Brain pericyte (primary cell): ENCODE results near the gene COMT.
"Not testable (repeated sequence)": the region's sequence is repeated elsewhere in the genome, so short reads cannot be mapped to it uniquely, and the experiment has no call there.

Source experiments
- DNase-seq: peaks from one replicate; pipeline ENCODE4 v3.0.0-alpha.2; 2012; ENCODE audit warnings: low read depth, low spot score

Gene COMT

DNA sequence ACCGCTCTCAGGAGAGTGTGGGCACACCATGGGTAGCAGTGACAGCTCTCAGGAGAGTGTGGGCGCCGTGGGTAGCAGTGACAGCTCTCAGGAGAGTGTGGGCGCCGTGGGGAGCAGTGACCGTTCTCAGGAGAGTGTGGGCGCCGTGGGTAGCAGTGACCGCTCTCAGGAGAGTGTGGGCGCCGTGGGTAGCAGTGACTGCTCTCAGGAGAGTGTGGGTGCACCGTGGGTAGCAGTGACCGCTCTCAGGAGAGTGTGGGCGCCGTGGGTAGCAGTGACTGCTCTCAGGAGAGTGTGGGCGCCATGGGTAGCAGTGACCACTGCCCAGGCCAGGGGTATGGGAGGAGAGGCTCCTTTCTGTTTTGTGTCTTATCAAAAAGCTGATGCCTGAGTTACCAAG, 33.7 kb upstream of the COMT start:
- DNase-seq, result not testable (repeated sequence)

DNA sequence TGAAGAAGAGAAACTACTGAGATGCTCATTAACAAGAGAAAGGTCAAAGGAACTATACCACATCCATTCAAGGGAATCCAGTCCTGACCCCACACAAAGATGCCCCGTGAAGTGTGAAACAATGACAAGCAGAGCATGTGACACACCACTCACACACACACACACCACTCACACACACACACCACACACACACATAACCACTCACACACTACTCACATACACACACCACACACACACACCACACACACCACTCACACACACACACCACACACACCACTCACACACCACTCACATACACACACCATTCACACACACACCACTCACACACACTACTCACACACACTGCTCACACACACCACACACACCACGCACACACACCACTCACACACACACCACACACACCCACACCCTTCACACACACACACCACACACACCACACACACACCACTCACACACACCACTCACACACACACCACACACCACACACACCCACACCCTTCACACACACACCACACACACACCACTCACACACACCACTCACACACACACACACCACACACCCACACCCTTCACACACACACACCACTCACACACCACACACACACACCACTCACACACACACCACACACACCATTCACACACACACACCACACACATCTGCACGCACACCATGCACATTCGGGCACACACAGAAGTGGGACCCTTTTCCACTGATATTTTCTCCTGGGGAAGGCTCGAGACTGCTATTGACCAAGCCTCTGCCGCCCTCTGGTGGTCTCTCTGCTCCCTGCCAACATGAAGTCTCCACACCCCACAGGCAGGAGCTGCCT, 32.0 kb upstream of the COMT start:
- DNase-seq, result no peak

DNA sequence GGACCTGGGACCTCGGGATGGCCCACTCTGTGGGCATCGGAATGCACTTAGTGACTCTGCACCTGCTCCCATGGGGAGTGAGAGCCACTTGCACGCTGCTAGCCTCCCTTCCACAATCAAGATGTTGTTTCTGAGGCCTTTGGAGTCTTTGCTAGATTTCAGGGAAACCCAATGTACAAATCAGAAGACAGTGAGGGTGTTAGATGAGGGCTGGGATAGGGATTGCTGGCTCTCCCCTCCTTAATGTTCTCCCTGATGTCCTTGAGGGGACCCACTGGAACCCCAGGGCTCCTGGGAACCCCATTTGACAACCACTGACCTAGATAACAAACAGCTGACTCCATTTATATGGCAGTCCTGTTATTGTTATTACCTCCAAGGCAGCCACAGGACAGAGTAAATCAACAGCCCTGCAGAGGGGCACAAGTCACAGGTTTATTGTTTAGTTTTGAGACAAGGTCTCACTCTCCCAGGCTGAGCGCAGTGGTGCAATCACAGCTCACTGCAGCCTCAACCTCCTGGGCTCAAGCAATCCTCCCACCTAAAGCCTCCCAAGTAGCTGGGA, 31.3 kb upstream of the COMT start:
- no peak for DNase-seq

DNA sequence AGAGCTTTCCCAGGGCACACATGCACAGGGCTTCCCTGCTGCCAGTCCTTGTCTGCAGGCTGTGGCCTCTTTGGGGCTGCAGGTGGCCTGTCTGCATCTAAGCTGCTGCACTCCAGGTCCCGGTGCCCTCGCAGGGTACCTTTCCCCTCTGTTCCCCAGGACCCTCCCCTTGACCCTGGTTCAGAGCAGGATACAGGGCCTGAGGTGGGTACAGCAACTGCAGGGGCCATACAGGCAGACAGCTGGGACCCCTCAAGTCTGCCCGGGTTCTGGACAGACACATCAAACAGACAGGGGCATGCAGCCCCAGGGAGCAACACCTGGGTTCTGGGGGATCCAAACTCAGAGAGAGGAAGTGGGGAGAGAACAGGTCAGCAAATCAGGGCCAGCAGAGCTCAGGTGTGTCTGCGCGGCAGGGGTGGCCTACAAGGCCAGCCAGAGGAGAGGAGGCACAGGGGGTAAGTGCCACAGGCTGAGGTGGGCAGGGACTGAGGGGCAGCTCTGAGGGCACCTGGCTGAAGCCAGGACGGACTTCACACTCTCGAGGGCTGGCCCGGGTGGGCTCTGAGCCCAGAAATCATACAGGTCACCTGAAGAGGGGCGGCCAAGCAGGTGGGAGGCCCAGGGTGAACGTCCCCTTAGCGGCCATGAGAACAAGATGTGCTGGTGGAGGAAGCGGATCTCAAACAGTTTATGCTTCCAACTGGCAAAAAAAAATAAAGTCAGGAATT, 29.9 kb upstream of the COMT start:
- DNase-seq, result no peak

DNA sequence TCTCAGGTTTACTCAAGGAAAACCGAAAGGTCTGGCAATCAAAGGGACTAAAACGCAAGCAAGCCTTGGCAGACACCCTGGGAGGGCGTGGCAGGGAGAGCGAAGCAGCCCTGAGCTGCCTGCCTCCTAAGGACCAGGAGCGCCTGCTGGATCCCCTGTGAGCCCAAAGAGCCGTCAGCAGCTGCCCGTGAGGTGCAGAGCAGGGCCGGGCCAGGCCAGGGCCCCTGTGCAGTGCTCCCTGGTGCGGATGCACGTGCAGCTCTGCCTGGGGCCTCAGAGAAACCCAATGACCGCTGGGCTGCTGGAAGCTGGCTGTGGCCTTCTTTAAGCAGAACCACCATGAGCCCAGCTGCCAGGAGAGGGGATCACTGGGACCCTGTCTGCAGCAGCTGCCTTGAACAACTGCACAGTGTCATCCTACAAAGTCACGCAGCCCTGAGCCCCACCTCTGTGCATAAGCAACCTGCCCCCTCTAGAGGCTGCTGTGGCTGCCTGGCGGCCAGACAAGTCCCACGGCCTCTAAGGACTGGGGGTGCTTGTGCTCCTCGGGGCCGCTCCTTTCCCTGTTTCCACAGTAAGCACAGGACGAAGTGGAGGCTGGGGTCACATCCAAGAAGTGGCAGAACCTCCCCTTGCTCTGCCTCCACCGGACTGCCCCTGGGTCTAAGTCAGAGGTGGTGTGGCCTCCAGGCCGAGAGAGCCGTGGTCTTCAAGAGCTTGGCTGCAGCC, 29.1 kb upstream of the COMT start:
- no peak for DNase-seq

DNA sequence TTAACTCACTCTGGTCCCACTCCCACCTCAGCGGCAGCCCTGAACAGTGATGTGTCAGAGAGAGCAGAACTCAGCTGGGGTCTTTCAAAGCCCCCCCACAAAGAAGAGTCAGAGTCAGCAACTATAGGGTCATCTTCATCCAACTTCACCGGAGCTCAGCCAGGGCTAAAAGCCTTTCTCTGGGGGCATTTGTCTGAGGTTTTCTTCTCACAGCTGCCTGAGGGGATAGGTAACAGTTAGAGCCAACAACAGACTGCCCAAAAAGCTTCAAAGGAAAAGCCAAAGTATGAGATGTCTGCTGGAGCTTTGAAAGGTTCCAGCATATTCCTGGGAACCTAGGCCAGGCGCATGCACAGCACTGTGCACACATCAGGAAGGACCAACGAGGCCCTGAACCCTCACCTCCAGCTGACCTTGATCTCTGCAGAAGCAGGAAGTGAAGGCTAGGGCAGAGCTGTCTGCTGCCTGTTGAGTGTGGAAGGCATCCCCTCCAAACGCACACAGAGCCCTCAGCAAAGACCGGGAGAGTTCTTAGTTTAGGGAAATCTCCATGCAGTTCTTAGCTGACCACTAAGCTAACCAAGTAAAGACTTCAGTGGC, 28.1 kb upstream of the COMT start:
- no peak for DNase-seq

DNA sequence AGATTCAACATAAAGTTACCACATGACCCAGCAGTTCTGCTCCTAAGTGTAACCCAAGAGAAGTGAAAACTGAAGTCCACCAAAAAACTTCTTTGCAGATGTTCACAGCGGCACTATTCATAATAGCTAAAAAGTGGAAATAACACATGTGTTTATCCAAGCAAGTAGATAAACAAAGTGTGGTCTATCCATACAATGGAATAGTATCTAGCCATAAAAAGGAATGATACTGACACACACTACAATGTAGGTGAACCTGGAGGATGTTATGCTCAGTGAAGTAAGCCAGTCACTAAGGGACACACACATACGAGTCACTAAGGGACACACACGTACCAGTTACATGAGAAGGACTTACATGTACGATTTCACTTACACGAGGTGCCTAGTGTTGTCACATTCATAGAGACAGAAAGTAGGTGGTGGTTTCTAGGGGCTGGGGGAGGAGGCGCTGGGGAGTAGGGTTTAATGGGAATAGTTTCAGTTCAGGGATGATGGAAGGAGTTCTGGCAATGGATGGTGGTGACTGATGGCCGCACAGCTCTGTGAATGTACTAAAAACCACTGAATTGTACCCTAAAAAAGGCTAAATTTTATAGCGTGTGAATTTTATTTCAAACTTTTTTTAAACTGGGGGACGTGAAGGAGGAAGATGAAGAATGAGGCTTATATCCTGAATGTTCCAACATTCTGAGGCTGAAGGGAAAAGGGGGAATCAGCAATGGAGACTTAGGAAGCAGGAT, 27.2 kb upstream of the COMT start:
- no peak for DNase-seq

DNA sequence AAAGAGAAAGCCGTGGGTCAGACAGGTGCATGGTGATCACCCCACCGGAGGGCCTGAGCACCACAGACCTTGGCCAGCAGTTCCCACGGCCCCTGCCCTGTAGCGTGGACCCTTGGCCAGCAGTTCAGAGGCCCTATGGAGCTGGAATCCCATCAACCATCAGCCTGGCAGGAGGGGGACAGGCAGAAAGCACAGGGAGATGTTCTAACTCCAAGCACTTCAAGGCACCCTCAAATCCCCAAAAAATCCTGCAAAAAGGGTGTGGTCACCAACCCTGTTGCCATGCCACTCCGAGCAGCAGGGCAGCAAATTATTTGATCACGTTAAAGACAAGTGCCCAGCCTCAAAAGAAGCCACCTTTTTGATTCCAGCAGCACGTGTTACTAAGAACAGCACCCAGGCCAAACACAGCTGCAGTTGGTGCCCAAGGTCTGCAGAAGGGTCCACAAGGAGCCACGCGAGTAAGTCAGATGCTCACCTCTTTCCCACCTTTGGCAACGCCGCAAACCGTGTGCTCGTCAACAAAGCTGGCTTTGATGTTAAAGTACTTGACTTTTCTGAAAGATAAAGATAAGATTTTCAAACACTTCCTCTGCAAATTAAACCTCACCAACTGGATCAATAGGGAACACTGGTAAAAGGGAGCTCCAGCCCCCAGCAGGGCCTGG, 26.2 kb upstream of the COMT start:
- DNase-seq, result no peak

DNA sequence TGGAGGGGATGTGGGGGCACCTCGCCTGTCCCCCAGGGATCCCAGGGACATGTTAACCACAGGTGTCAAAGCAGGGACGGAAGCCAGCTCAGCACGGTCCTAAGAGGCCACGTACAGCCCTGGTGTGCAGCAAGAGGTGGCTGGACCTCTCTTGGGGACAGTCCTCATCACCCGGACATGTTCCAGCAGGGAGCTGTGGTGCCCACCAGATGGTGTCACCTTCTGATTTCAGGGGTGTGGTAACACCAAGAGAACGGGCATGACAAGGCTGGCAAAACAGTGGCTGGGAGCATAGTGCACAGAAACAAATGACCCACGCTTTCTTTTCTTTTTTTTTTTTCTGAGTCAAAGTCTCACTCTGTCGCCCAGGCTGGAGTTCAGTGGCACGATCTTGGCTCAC, 25.6 kb upstream of the COMT start:
- no peak for DNase-seq

DNA sequence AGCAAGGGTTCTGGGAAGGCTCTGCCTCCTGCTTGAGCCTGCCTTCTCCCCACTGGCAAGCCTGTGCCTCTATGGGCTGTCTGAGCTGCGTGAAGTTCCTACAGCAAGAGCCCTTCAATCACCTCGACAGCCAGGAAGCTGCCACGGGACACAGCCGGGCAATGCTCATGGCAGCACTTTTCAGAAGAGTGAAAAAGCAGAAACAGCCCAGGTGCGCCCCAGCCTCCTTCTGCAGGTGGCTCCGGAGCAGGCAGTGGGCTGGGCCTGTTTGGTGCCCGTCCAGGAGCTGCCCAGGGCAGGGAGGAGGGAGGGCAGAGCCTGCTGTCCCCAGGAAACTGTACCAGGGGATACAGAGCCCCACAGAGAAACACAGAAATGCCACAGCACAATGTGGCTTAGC, 24.6 kb upstream of the COMT start:
- DNase-seq, result no peak

DNA sequence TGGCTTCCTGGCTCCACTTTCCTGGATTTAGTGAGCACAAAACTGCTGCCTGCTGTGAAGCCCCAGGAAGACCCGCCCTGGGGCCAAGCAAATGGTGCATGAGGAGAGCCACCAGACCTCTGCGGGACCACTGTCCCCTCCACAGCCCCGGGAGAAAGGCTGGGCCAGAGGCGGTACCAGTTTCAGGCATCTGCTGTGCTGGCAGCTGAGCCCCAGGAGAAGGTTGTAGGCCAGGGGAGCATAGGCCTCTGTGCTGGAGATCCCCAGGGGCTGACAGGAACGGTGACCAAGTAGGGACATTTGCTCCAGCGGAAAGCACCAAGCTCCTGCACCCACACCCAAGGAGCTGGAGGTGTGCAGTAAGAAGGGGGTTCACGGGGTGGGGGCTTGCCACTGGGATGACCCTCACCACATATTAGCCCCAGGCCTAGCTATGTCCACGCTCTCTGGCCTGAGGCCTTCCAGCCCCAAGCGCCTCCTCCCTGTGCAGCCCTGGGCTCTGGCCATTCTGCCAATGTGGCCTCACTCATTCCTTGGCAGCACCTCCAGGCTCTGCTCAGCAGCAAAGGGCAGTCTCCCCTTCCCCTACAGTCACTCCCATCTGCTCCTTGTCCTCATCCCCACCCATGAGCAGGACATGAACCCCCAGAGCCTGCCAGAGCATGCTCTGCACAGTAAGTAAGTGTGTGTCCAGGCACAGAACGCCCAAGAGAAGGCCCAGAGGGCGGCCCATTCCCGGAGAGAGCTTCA, 24.0 kb upstream of the COMT start:
- no peak for DNase-seq

DNA sequence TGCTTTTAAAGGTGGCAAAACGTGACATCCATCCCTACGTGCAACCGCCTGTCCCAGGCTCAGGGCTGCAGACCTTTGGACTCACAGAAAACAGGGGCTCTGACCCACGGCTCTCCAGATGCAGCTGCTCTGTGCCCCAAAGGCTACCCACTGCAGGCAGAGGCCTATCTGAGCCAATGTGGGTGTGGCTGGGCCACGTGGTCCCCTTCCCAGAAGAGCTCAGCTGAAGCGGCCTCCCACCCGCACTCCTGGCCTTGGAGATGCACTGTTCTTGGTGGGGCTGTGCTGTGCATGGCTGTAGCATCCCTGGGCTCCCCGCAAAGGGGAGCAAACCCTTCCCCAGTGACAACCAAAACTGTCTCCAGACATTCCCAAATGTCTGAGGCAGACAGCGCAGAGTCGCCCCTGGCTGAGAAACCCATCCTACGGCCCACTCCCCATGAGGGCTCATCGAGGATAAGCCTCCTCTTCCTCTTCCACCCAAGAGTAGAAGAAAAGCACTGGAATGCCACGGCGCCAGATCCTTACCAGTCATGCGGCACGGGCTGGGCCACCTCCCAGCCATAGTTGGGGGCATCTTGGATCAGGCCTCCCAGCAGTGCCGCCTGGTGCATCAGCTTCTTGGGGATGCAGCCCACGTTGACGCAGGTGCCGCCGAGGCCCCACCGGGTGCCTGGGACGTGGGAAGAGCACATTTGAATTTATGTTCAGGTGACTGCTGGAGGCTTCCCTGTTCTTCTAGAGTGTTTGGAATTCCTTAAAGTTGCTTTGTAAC, 23.1 kb upstream of the COMT start:
- DNase-seq, result no peak

DNA sequence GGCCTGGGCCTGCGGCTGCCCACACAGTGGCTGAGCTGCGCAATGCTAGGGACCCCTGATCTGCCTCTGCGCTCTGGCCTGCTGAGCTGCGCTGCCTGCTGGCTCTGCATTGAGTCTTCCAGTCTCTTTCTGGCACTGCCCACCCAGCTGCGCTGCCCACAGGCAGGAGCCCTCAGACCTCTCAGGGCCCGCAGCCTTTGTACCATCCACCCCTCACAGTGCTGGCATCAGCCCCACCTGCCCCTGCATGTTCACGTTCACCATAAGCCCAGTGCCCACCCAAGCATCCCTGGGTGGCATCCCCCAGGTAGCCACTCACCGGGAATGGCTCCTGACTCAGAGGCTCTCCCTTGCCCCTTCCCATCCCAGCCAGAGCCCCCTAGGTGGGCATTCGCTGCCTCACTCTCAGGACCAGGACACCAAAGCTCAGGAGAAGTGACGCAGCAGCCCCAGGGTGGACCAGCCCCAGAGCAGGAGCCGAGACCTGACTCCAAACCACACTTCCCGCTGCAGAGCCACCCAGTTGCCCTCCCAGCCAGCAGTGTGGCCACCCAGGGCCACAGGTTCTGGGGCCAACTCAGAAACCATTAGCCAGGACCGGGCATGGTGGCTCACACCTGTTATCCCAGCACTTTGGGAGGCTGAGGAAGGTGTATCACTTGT, 21.7 kb upstream of the COMT start:
- DNase-seq, result no peak

DNA sequence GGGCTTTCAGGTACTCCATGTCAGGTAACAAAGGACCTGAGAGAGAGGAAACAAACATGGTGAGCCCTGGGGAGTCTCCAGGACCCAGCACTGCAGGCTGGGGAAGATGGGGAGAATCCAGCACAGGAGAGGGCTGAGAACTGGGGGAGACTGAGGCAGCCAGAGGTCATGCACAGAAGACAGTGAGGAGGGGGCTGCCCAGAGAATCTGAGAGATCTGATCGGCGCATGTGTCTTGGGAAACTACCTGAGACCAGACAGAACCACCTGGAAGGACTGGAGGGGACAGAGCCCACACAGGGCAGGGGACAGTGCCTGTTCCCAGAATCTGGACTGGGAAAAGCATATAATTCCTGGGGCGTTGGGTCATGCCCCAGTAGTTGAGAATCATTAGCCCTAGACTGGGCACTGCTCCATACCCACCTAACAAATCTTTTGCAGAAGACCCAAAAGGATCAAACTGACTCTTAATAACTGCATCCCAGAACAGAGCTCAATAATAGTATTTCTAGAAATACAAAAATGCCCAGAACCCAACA, 20.0 kb upstream of the COMT start:
- DNase-seq, result no peak

DNA sequence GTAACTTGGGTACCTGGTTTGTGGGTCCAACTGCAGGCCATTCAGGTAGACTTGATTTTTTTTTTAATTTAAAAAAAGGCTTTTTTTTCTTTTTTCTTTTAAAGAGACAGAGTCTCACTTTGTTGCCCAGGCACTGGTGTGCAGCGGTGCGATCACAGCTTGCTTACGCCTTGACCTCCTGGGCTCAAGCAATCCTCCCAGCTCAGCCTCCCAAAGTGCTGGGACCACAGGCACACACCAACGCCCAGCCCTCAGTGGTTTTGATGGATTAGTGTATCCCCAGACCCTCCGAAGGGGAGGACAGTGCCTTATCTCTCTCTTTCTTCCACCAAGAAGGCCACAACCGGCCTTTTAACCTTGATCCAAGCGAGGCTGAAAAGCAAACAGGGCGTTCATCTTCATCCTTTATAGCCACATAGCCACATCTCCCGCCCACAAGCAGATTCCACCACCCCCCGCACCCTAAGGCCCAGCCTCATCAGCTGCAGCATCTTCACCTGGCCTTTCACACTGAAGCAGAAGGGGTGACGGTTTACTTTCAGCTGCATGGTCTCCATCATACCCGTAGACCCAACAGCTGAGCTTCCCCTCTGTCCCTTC, 17.6 kb upstream of the COMT start:
- DNase-seq, result no peak

DNA sequence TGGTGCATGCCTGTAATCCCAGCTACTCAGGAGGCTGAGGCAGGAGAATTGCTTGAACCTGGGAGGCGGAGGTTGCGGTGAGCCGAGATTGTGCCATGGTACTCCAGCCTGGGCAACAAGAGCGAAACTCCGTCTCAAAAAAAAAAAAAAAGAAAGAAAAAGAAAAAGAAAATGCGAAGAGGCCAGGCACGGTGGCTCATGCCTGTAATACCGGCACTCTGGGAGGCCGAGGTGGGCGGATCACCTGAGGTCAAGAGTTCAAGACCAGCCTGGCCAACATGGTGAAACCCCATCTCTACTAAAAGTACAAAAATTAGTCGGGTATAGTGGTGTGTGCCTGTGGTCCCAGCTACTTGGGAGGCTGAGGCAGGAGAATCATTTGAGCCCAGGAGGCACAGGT, 15.5 kb upstream of the COMT start:
- not testable (repeated sequence) for DNase-seq

DNA sequence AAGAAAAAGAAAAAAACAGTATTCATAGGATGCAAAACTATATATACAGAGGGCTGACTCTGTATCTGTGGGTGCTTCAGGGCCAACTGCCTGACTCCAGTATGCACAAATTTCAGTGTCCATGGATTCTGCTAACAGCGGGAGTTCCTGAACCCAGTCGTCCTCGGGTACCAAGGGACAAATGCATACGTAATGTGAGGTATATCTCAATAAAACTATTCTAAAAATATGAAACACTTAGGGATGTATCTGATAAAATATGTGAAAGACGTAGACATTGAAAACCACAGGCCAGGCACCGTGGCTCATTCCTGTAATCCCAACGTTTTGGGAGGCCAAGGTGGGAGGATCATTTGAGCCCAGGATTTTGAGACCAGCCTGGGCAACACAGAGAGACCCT, 13.9 kb upstream of the COMT start:
- DNase-seq, result no peak

DNA sequence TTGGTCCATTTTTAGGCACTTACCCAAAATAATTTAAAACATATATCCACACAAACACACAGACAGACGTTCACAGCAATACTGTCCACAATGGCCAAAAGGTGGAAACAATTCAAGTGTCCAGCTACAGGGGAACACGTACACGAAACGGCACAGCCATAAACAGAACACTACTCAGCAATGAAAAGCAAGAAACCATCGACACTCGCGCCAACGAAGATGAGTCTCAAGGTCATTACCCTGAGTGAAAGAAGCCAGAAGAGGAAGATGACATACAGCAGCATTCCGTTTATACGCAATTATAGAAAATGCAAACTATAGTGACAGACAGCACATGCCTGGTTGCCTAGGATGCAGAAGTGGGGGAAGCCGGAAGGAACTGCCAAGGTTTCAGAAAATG, 13.4 kb upstream of the COMT start:
- DNase-seq, result no peak
